HepG2 (cell line): ENCODE measurements around the gene RPS28. TPM values are rescaled to one million over a fixed set of nuclear protein-coding genes. Genes with fewer than 3 reads are reported as not detected.

Experiments
- ATAC-seq: fragments of 200-7000 bp; cut with Tn5 transposase; 3 replicates; pipeline ENCODE4 v1.9.1; 2020; ENCODE audit warnings: mild to moderate bottlenecking, moderate library complexity
- BruUV-seq: library from RNA; stranded (reverse); fragments of 400-500 nt; replicated peaks from 2 replicates; lab custom pipeline; 2021; lab: Mats Ljungman, UMichigan
- CTCF ChIA-PET: fragments of 300-600 bp; formaldehyde crosslinking; extraction: SDS; loops from one replicate; lab custom pipeline; 2021; ENCODE audit warnings: low total read pairs, inconsistent platforms, low intra/inter-chr PET ratio; lab: Yijun Ruan, JAX
- POLR2A ChIA-PET: fragments of 350-600 bp; sonication (Branson Sonifier 250); formaldehyde crosslinking; loops from one replicate; lab custom pipeline; 2020; ENCODE audit warnings: antibody characterized with exemption, inconsistent platforms; lab: Yijun Ruan, JAX
- DNase-seq: peaks from one replicate; pipeline ENCODE4 v3.0.0-alpha.2; 2015; ENCODE audit warnings: low spot score
- FAIRE-seq: peaks from 3 replicates; lab custom pipeline; 2011; peaks lifted over from hg19 to GRCh38; lab: Jason Lieb, UNC
- H2AFZ ChIP-seq: one replicate; pipeline ENCODE4 v1.6.1; 2011; ENCODE audit warnings: low read length, inconsistent platforms
- H3K27ac ChIP-seq: fragments of 300-600 bp; 3 replicates; pipeline ENCODE4 v1.8.0; 2011; ENCODE audit warnings: mixed run types, mild to moderate bottlenecking, mixed read lengths, low read length, inconsistent platforms; ENCODE audit not compliant: insufficient read depth; ENCODE audit errors: extremely low read length
- H3K27me3 ChIP-seq, 2 experiments: fragments of 200-600 bp in 1 of 2; 2 replicates in 1 of 2; 3 replicates in 1 of 2; pipeline versions ENCODE4 v1.6.0 to v1.8.0; 2011; ENCODE audit warnings: low read length in 2 of 2, mild to moderate bottlenecking in 2 of 2, moderate library complexity in 2 of 2, inconsistent platforms in 1 of 2; ENCODE audit not compliant: insufficient read depth in 2 of 2, control insufficient read depth in 1 of 2
- H3K36me3 ChIP-seq, 2 experiments: fragments of 200-600 bp in 1 of 2; replicated peaks in 1 of 2; 2 replicates in 1 of 2; 3 replicates in 1 of 2; pipeline versions ENCODE4 v1.5.1 to v1.8.0; 2011; ENCODE audit warnings: low read length in 2 of 2, inconsistent platforms in 1 of 2; ENCODE audit not compliant: insufficient read depth in 2 of 2, control insufficient read depth in 1 of 2
- H3K4me1 ChIP-seq: 2 replicates; pipeline ENCODE4 v1.5.1; 2012; ENCODE audit warnings: low read length, inconsistent platforms; ENCODE audit not compliant: insufficient read depth
- H3K4me2 ChIP-seq: 2 replicates; pipeline ENCODE4 v1.6.0; 2011; ENCODE audit warnings: low read depth, low read length, inconsistent platforms
- H3K4me3 ChIP-seq, 3 experiments: fragments of 200-600 bp in 1 of 3; sonication (generic), shearing (Covaris generic) in 1 of 3; replicated peaks in 1 of 3; 2 replicates each; pipeline ENCODE4 v1.5.1; 2011 to 2016; ENCODE audit warnings: low read length in 3 of 3, inconsistent platforms in 2 of 3, low read depth in 2 of 3, mild to moderate bottlenecking in 2 of 3, control low read depth in 1 of 3, mixed read lengths in 1 of 3; ENCODE audit not compliant: insufficient read depth in 1 of 3
- H3K79me2 ChIP-seq: one replicate; pipeline ENCODE4 v1.6.1; 2011; ENCODE audit warnings: low read length, inconsistent platforms; ENCODE audit not compliant: insufficient read depth
- H3K9ac ChIP-seq: 2 replicates; pipeline ENCODE4 v1.6.0; 2011; ENCODE audit warnings: mild to moderate bottlenecking, low read depth, low read length, inconsistent platforms; ENCODE audit not compliant: insufficient read depth
- H3K9me3 ChIP-seq: 2 replicates; pipeline ENCODE4 v1.5.1; 2012; ENCODE audit warnings: mild to moderate bottlenecking, low read length
- H4K20me1 ChIP-seq: 2 replicates; pipeline ENCODE4 v1.6.0; 2011; ENCODE audit warnings: inconsistent platforms, mild to moderate bottlenecking, low read length, moderate library complexity; ENCODE audit not compliant: insufficient read depth
- DNMT3B ChIP-seq: conservative IDR thresholded peaks from 2 replicates; pipeline ENCODE4 v1.6.1; 2016; ENCODE audit warnings: missing biosample characterization, control low read depth
- LCORL ChIP-seq, 2 experiments: fragments of 450-650 bp in 1 of 2; sonication (generic) in 1 of 2; formaldehyde crosslinking in 1 of 2; IDR thresholded peaks; 2 replicates each; pipeline versions ENCODE4 v1.5.0 to v1.6.1; 2017 to 2020; ENCODE audit warnings: antibody characterized with exemption in 1 of 2, missing genetic modification reagents in 1 of 2
- SRSF9 ChIP-seq: fragments of 200-400 bp; formaldehyde crosslinking; IDR thresholded peaks from 2 replicates; pipeline ENCODE4 v1.6.1; 2018; ENCODE audit warnings: borderline replicate concordance, mild to moderate bottlenecking, low read depth, low read length; ENCODE audit not compliant: insufficient read depth, poor library complexity, severe bottlenecking
- SRY ChIP-seq: sonication (generic); formaldehyde crosslinking; IDR thresholded peaks from 2 replicates; pipeline ENCODE4 v1.8.0; 2022; ENCODE audit warnings: mild to moderate bottlenecking, missing genetic modification reagents
- TMF1 ChIP-seq: sonication (generic); formaldehyde crosslinking; IDR thresholded peaks from 2 replicates; pipeline ENCODE4 v1.8.1; 2022; ENCODE audit warnings: low read depth, missing genetic modification reagents
- ZNF878 ChIP-seq: sonication (generic); formaldehyde crosslinking; IDR thresholded peaks from 2 replicates; pipeline ENCODE4 v1.8.1; 2023; ENCODE audit warnings: mild to moderate bottlenecking, missing genetic modification reagents, moderate library complexity
- WGBS: methylation state at CpG from one replicate; pipeline ENCODE4 v1.1.6; 2017; ENCODE audit warnings: low lambda C conversion rate; 5-methylcytosine and 5-hydroxymethylcytosine counted together
- in situ Hi-C: cut with HindIII; loops from 2 replicates; pipeline ENCODE4 v1.10.0; 2017; ENCODE audit warnings: low pct_unique_long_range_greater_than_20kb; ENCODE audit not compliant: extremely low pct_ligation_motif_present
- intact Hi-C: fragments of 100-400 bp; cut with micrococcal nuclease; formaldehyde crosslinking; loops from one replicate; pipeline ENCODE4 v1.10.0; 2022; ENCODE audit not compliant: unreplicated experiment
- polyA plus RNA-seq, 8 experiments: library from polyadenylated mRNA; depleted of rRNA in 3 of 8; stranded (reverse) in 7 of 8; unstranded in 1 of 8; fragments of >200 nt; fragmentation: Illumina TruSeq in 4 of 8; extraction: Trizol in 4 of 8; gene quantifications; 2 replicates each; pipeline versions ENCODE4 v1.2.1 to v1.2.3, GENCODE V29; 2011 to 2016; ENCODE audit warnings: low read depth in 4 of 8, missing spikeins in 1 of 8, mixed read lengths in 1 of 8; ENCODE audit not compliant: insufficient read depth in 1 of 8
- total RNA-seq, 5 experiments: library from RNA; depleted of rRNA; stranded (reverse); fragments of >200 nt; fragmentation: Illumina TruSeq; extraction: Trizol; gene quantifications; 2 replicates each; pipeline ENCODE4 v1.2.3, GENCODE V29; 2016; ENCODE audit warnings: low read depth in 1 of 5
- TF ChIP-seq, protein P1 (sequence below): sonication (generic); formaldehyde crosslinking; IDR thresholded peaks from 2 replicates; pipeline ENCODE4 v1.4.0; 2020; ENCODE audit warnings: missing genetic modification reagents
- TF ChIP-seq, protein P2 (sequence below): IDR thresholded peaks from 2 replicates; pipeline ENCODE4 v1.6.1; 2018; ENCODE audit warnings: missing genetic modification reagents
- TF ChIP-seq, protein P3 (sequence below): sonication (generic); formaldehyde crosslinking; IDR thresholded peaks from 2 replicates; pipeline ENCODE4 v1.4.0; 2020; ENCODE audit warnings: missing genetic modification reagents, borderline replicate concordance
- TF ChIP-seq, protein P4 (sequence below): sonication (generic); formaldehyde crosslinking; IDR thresholded peaks from 2 replicates; pipeline ENCODE4 v1.5.1; 2020; ENCODE audit warnings: missing genetic modification reagents, mild to moderate bottlenecking, borderline replicate concordance
- TF ChIP-seq, protein P5 (sequence below), 2 experiments: sonication (generic) in 1 of 2; formaldehyde crosslinking in 1 of 2; IDR thresholded peaks; 2 replicates each; pipeline versions ENCODE4 v1.6.1 to v1.9.0; 2014 to 2022; ENCODE audit warnings: antibody characterized with exemption in 1 of 2, borderline replicate concordance in 1 of 2, inconsistent platforms in 1 of 2, low read depth in 1 of 2, missing genetic modification reagents in 1 of 2

The RPS28 gene
- total and polyA plus RNA-seq, 2 of the 13 experiments (the other 11 are each of a cell fraction or from before 2014, with no cell fraction given): 281 to 545 TPM

DNA sequence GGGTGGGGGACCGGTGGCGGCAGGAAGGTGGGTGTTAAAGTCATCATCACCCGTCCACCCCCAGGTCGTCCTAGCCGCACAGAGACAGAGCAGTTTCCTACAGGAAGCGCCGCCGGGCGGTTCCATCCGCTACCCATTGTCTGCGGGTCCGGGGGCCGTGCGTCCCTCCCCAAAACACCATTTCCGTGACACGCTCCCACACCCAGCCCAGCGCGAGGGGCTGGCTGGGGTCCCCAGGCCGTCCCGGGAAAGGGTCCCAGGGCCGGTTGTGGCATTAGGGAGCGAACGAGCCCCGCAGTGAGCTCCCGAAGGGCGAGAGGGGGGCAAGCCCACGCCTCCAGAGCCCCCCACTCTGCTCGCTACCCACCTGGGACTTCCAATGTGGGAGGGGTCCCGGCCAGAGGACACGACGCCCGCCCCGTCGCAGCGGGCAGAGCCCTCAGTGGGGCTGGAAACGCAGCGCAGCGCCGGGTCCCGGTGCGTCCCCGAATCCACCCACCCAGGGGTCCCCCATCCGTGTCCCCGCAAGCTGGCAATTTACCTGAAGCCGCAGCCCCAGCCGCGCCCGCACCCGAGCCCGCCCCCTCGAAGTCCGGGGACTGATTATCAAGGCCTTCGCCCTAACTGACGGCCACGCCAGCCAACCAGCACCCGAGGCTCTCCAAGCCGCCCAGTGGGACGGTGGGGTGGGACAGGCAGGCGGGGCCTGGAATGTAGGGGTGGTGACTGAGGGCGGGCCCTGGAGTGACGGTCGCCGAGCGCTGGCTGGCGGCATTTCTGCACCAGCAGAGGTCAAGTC is 21.6 kb downstream of the RPS28 start, which contains the start of gene KANK3:
Gene KANK3, minus strand, starts transcription at position 579 of the 799 bp plus-strand sequence. CDS start 5,434 bp downstream, outside the sequence.
- H3K4me2 ChIP-seq: peak within 1 kb of the TSS; percentile 86
- H3K36me3 ChIP-seq: no peaks in the 10 kb centered on the region
- FAIRE-seq (no peak), ATAC-seq (peak; percentile 97), DNase-seq (peak; percentile 90)
- H2AFZ ChIP-seq: no peak within 1 kb of the TSS
- intact Hi-C loops (no loop called here), in situ Hi-C loops (no loop called here)
- BruUV-seq: no TSS peak
- H3K9ac ChIP-seq: peak within 1 kb of the TSS; percentile 28; the same call in 1 of the 2 replicates
- H3K4me3 ChIP-seq: peak within 1 kb of the TSS; percentile 47 to 75 (median 51)
- no peaks in the 10 kb centered on the region for H3K9me3 ChIP-seq
- H3K79me2 ChIP-seq: no peaks in the 10 kb centered on the region
- no peak within 1 kb of the TSS for H3K27ac ChIP-seq
- no peaks in the 10 kb centered on the region for H4K20me1 ChIP-seq
- H3K27me3 ChIP-seq: peaks cover 0 to 11% of the 10 kb centered on the region in 2 experiments; a peak in 3 of 5 replicates
- peaks cover 55% of the 10 kb centered on the region for H3K4me1 ChIP-seq
- WGBS: 0% methylated on average over 5 of the region's 65 CpGs
- POLR2A ChIA-PET: interaction anchor here (0.7 kb wide), 1 partner anchor 20 kb away, joined by 3 read pairs; no protein-coding TSS in a partner anchor
- CTCF ChIA-PET: no interaction called here
- TF ChIP-seq LCORL (IDR thresholded peaks at IDR 0.05) (no peak), LCORL (CRISPR knock-in tag; IDR thresholded peaks at IDR 0.05) (no peak), DNMT3B (CRISPR knock-in tag) (no peak), SRY (CRISPR knock-in tag) (no peak), SRSF9 (no peak), TMF1 (CRISPR knock-in tag) (no peak), ZNF878 (no peak)
- TF ChIP-seq, protein P1, sequence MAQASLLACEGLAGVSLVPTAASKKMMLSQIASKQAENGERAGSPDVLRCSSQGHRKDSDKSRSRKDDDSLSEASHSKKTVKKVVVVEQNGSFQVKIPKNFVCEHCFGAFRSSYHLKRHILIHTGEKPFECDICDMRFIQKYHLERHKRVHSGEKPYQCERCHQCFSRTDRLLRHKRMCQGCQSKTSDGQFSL (CRISPR knock-in tag): peak; percentile 93
- TF ChIP-seq, protein P2, sequence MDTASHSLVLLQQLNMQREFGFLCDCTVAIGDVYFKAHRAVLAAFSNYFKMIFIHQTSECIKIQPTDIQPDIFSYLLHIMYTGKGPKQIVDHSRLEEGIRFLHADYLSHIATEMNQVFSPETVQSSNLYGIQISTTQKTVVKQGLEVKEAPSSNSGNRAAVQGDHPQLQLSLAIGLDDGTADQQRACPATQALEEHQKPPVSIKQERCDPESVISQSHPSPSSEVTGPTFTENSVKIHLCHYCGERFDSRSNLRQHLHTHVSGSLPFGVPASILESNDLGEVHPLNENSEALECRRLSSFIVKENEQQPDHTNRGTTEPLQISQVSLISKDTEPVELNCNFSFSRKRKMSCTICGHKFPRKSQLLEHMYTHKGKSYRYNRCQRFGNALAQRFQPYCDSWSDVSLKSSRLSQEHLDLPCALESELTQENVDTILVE (CRISPR knock-in tag): no peak
- TF ChIP-seq, protein P3, sequence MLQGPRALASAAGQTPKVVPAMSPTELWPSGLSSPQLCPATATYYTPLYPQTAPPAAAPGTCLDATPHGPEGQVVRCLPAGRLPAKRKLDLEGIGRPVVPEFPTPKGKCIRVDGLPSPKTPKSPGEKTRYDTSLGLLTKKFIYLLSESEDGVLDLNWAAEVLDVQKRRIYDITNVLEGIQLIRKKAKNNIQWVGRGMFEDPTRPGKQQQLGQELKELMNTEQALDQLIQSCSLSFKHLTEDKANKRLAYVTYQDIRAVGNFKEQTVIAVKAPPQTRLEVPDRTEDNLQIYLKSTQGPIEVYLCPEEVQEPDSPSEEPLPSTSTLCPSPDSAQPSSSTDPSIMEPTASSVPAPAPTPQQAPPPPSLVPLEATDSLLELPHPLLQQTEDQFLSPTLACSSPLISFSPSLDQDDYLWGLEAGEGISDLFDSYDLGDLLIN (CRISPR knock-in tag): no peak
- TF ChIP-seq, protein P4, sequence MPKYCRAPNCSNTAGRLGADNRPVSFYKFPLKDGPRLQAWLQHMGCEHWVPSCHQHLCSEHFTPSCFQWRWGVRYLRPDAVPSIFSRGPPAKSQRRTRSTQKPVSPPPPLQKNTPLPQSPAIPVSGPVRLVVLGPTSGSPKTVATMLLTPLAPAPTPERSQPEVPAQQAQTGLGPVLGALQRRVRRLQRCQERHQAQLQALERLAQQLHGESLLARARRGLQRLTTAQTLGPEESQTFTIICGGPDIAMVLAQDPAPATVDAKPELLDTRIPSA (CRISPR knock-in tag): no peak
- TF ChIP-seq, protein P5, sequence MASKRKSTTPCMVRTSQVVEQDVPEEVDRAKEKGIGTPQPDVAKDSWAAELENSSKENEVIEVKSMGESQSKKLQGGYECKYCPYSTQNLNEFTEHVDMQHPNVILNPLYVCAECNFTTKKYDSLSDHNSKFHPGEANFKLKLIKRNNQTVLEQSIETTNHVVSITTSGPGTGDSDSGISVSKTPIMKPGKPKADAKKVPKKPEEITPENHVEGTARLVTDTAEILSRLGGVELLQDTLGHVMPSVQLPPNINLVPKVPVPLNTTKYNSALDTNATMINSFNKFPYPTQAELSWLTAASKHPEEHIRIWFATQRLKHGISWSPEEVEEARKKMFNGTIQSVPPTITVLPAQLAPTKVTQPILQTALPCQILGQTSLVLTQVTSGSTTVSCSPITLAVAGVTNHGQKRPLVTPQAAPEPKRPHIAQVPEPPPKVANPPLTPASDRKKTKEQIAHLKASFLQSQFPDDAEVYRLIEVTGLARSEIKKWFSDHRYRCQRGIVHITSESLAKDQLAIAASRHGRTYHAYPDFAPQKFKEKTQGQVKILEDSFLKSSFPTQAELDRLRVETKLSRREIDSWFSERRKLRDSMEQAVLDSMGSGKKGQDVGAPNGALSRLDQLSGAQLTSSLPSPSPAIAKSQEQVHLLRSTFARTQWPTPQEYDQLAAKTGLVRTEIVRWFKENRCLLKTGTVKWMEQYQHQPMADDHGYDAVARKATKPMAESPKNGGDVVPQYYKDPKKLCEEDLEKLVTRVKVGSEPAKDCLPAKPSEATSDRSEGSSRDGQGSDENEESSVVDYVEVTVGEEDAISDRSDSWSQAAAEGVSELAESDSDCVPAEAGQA (IDR thresholded peaks at IDR 0.05; ENCODE audit: low read depth): no peak
- TF ChIP-seq, protein P5 (CRISPR knock-in tag; IDR thresholded peaks at IDR 0.05; ENCODE audit: borderline replicate concordance): no peak
